GM12864 (cell line): ENCODE results near the gene PTPN1.

Experiments
- DNase-seq: peaks from one replicate; pipeline ENCODE4 v3.0.0-alpha.2; 2011; ENCODE audit warnings: low read depth
- H3K4me3 ChIP-seq: 2 replicates; pipeline ENCODE4 v1.5.1; 2011; ENCODE audit warnings: mild to moderate bottlenecking, low read depth, low read length, control low read depth
- TF ChIP-seq, protein P1 (sequence below): IDR thresholded peaks from 2 replicates; pipeline ENCODE4 v1.5.1; 2011; ENCODE audit warnings: low read depth, mild to moderate bottlenecking, moderate library complexity, low read length, control low read depth, inconsistent platforms; ENCODE audit errors: missing control alignments

PTPN1 gene

DNA sequence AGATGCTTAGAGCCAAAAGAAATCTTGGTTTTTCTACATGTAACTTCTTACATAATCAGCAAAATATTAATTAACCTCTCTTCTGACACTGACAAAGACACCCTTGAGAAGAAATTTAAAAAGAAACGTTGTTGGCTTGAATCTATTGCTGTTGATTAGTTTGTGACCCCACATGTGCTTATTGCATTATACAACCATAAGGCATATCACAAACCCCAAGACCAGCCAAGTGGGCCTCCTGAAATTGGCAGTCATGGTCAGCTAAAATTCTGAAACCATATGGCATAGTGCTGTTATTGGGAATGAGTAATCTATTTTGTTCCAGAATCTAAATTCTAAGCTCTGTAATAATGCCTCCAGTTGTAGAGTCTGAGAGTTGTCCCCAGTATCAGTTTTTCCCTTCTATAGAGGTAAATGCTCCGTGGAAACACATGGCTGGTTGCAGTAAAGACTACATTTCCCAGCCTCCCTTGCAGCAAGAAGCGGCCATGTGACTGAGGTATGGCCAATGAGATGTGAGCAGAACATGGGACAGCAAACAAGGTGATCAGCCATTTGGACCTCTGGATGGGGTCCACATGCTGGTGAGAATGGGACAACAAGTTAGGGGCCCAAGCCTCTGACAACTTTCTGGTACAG is 42.3 kb upstream of the PTPN1 start:
- no peak for DNase-seq
- TF ChIP-seq, protein P1, sequence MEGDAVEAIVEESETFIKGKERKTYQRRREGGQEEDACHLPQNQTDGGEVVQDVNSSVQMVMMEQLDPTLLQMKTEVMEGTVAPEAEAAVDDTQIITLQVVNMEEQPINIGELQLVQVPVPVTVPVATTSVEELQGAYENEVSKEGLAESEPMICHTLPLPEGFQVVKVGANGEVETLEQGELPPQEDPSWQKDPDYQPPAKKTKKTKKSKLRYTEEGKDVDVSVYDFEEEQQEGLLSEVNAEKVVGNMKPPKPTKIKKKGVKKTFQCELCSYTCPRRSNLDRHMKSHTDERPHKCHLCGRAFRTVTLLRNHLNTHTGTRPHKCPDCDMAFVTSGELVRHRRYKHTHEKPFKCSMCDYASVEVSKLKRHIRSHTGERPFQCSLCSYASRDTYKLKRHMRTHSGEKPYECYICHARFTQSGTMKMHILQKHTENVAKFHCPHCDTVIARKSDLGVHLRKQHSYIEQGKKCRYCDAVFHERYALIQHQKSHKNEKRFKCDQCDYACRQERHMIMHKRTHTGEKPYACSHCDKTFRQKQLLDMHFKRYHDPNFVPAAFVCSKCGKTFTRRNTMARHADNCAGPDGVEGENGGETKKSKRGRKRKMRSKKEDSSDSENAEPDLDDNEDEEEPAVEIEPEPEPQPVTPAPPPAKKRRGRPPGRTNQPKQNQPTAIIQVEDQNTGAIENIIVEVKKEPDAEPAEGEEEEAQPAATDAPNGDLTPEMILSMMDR: no peak
- H3K4me3 ChIP-seq: no peak overlapping the region

DNA sequence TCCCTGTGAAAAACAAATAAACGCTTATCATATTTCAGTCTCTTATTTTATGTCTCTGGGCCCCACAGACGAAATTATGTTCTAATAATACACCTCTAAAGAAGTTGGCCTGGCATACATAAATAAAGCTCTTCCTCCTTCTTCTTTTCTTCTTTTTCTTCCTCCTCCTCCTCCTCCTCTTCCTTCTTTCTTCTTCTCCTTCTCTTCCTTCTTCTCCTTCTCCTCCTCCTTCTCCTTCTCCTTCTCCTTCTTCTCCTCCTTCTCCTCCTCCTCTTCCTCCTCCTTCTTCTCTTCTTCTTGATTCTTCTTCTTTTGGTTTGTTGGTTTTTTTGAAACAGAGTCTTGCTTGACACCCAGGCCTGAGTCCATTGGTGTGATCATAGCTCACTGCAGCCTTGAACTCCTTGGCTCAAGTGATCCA is 41.8 kb upstream of the PTPN1 start:
- DNase-seq: no peak
- TF ChIP-seq, protein P1: no peak
- no peak overlapping the region for H3K4me3 ChIP-seq

DNA sequence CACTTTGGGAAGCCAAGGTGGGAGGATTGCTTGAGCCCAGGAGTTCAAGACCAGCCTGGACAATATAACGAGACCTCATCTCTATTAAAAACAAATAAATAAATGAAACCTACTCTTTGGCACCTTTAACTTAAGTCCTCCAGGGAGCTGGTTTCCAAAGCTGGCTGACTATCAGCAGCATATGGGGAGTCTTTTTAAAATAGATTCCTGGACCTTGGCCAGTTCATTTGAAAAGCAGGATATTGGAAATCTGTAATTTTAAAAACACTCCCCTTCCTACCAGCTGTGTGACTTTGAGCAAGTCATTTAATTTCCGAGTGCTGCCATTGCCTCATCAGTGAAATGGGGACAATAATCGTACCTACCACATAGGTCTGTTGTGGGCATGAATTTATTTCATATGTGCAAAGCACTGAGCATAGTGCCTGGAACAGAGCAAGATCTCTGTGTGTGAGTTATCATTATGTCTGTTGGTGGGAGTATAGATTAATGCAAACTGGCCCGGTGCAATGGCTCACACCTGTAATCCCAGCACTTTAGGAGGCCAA is 40.9 kb upstream of the PTPN1 start:
- no peak for DNase-seq
- no peak overlapping the region for H3K4me3 ChIP-seq
- TF ChIP-seq, protein P1: no peak

DNA sequence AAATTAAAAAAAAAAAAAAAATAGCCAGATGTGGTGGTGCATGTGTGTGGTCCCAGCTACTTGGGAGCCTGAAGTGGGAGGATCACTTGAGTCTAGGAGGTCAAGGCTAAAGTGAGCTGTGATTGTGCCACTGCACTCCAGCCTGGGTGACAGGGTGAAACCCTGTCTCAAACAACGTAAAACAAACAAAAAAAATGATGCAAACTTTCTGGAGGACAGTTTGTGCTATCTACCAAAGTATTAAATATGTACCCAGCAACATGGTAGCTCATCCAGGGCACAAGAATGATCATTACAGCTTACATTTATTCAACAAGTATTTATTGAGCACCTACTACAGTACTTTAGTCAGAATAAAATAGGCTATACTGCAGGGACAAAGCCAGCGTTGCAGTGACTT is 40.4 kb upstream of the PTPN1 start:
- TF ChIP-seq, protein P1: no peak
- no peak overlapping the region for H3K4me3 ChIP-seq
- DNase-seq: no peak

DNA sequence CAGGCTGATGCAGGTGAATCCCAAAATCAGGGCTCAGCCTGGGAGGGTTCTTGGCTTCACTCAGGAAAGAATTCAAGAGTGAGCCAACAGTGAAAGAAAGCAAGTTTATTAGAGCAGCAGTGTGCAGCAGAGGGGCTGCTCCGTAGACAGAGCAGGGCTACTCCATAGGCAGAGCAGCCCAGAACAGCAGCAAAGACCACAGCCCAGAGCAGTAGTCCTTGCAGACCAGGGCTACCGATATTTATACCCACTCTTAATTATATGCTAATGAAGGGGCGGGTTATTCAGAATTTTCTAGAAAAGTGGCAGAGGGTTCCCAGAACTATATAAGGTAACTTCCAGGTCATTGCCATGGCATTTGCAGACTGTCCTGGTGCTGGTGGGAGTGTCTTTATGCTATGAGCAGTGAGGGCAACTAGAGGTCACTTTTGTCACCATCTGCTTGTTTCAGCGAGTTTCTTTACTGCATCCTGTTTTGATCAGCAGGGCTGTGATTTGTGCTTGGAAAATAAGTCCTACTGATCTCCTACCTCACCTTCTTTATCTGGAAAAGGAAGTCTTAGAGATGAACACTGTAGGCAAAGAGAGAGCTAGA is 39.8 kb upstream of the PTPN1 start:
- no peak overlapping the region for H3K4me3 ChIP-seq
- DNase-seq: no peak
- TF ChIP-seq, protein P1: no peak

DNA sequence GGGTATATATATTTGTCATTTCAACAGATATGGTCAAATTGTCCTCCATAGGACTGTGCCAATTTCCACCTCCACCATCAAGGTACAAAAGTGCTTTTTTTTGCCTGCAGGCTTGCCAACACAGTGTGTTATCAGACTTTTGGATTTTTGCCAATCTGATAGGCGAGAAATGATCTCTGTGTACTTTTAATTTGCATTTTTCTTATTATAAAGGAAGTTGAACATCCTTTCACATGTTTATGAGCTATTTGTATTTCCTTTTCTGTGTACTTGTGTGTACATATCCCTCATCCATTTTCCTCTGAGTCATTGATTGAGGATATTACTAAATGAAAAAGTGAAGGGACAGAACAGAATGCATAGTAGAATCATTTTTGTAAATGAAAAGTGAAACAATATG is 39.0 kb upstream of the PTPN1 start:
- TF ChIP-seq, protein P1: no peak
- no peak overlapping the region for H3K4me3 ChIP-seq
- DNase-seq: no peak
